HUES64 (cell line): ENCODE measurements around the gene DGUOK.

ENCODE experiments used
- H3K27ac ChIP-seq: 2 replicates; pipeline ENCODE4 v1.7.0; 2013; ENCODE audit warnings: low read depth, low read length, inconsistent platforms
- H3K27me3 ChIP-seq: 2 replicates; pipeline ENCODE4 v1.6.1; 2013; ENCODE audit warnings: mild to moderate bottlenecking, low read length; ENCODE audit not compliant: insufficient read depth
- H3K36me3 ChIP-seq: 2 replicates; pipeline ENCODE4 v1.6.1; 2013; ENCODE audit warnings: mild to moderate bottlenecking, low read length; ENCODE audit not compliant: insufficient read depth
- H3K4me1 ChIP-seq: 2 replicates; pipeline ENCODE4 v1.6.1; 2013; ENCODE audit warnings: mild to moderate bottlenecking, low read length, moderate library complexity; ENCODE audit not compliant: insufficient read depth
- H3K4me3 ChIP-seq: 2 replicates; pipeline ENCODE4 v1.5.1; 2013; ENCODE audit warnings: mild to moderate bottlenecking, low read length, moderate library complexity
- H3K9ac ChIP-seq: 2 replicates; pipeline ENCODE4 v1.6.1; 2013; ENCODE audit warnings: mild to moderate bottlenecking, low read depth, low read length
- H3K9me3 ChIP-seq: 2 replicates; pipeline ENCODE4 v1.6.1; 2013; ENCODE audit warnings: low read depth, low read length; ENCODE audit not compliant: insufficient read depth
- WGBS: fragments of 150-250, 120-280 bp; methylation state at CpG from one replicate; pipeline ENCODE4 v1.1.7; 2013; ENCODE audit warnings: missing lambda C conversion rate; 5-methylcytosine and 5-hydroxymethylcytosine counted together

The DGUOK gene

DNA sequence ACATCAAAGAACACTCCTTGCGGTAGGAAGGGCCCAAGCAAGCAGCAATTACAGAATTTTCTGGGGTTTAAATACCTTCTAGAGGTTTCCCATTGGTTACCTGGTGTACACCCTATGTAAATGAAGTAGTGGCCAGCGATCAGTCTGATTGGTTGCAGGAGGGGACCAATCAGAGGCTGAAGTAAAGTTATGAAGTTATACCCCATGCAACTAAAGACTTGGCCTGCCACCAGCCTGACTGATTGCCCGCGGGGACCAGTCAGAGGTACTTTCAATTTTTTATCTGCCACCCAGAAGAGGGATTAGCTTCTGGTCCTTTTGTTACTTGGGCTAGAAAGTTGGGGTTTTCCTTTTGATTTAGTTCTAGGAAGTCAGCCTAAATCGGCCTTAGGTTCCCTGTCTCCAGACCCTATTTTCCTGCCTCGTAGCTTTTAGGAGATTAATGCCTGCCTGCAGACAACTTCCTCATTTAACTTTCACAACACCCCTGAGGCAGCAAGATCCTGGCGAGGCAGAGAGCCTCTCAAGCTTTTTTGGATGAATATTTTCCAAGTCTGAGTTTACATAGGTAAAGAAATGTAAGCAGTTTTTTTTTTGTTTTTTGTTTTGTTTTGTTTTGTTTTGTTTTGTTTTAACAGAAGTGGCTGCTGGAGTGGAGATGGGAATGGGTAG is 1.5 kb upstream of the DGUOK start:
- H3K27me3 ChIP-seq, result no peaks in the 10 kb centered on the region
- H3K9me3 ChIP-seq, result no peaks in the 10 kb centered on the region
- no peak overlapping the region for H3K4me3 ChIP-seq
- no peak overlapping the region for H3K9ac ChIP-seq
- no peak overlapping the region for H3K27ac ChIP-seq
- no peaks in the 10 kb centered on the region for H3K36me3 ChIP-seq
- H3K4me1 ChIP-seq, result peaks cover 15% of the 10 kb centered on the region
- WGBS, result 92% methylated on average over 7 of the region's 7 CpGs

DNA sequence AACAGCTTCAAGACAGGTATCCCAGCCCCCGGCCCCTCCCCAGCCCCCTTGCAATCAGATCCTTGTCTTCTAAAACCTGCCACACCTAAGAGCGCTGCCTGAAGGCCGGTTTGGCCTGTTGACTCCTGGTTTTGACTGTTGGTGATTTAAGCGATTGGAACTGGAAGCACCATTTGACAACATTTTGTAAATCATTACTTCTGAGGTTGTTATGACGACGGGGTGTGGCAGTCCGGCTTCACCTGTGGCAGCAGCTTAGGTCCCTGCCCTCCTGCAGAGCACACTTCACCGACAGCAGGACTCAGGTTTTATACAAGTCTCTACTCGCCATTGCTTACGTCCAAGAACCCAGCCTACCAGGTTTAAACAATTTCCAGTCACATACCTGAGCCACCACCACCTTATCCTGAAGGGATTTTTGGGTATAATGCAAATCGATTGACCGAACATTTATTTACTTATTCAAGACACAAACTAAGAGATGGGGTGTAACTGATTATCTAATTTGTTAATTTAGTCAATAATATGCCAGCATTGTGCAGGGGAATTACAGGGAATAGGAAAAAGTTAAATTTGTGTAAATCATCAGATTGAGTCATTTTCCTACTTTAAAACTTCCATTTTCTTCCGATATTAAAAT is 707 bp upstream of the DGUOK start:
- Histone ChIP-seq H3K4me1 (peaks cover 15% of the 10 kb centered on the region), H3K9me3 (no peaks in the 10 kb centered on the region), H3K36me3 (no peaks in the 10 kb centered on the region), H3K4me3 (peak overlapping the region; percentile 79), H3K27ac (peak overlapping the region; percentile 10; the same call in 1 of the 2 replicates), H3K27me3 (no peaks in the 10 kb centered on the region), H3K9ac (peak overlapping the region; percentile 90; the same call in 1 of the 2 replicates)
- 94% methylated on average over 10 of the region's 13 CpGs for WGBS

- Histone ChIP-seq H3K4me1 (peaks cover 12% of the 10 kb centered on the region), H3K4me3 (peak overlapping the region; percentile 79), H3K9me3 (no peaks in the 10 kb centered on the region), H3K27me3 (no peaks in the 10 kb centered on the region), H3K9ac (peak overlapping the region; percentile 90), H3K27ac (peak overlapping the region; percentile 90), H3K36me3 (peaks cover 2% of the 10 kb centered on the region)
- WGBS, result 16% methylated on average over 5 of the region's 6 CpGs
Measured at GRCh38 chr2:73927344-73927743, 664 bp downstream of the DGUOK start.

GRCh38 chr2:73928963-73929347 is 2.3 kb downstream of the DGUOK start:
- Histone ChIP-seq H3K27me3 (no peaks in the 10 kb centered on the region), H3K27ac (no peak overlapping the region), H3K9me3 (no peaks in the 10 kb centered on the region), H3K36me3 (peaks cover 15% of the 10 kb centered on the region), H3K9ac (no peak overlapping the region), H3K4me3 (no peak overlapping the region), H3K4me1 (peaks cover 12% of the 10 kb centered on the region)
- 93% methylated on average over 2 of the region's 2 CpGs for WGBS

- Histone ChIP-seq H3K9ac (no peak overlapping the region), H3K9me3 (no peaks in the 10 kb centered on the region), H3K36me3 (peaks cover 24% of the 10 kb centered on the region), H3K4me3 (no peak overlapping the region), H3K4me1 (peaks cover 12% of the 10 kb centered on the region), H3K27me3 (no peaks in the 10 kb centered on the region), H3K27ac (no peak overlapping the region)
- WGBS, result 98% methylated on average over 2 of the region's 2 CpGs
Measured at GRCh38 chr2:73930386-73930785, 3.7 kb downstream of the DGUOK start.

GRCh38 chr2:73931531-73932500 is 5.1 kb downstream of the DGUOK start:
- Histone ChIP-seq H3K27me3 (no peaks in the 10 kb centered on the region), H3K4me1 (peaks cover 6% of the 10 kb centered on the region), H3K36me3 (peaks cover 26% of the 10 kb centered on the region), H3K27ac (no peak overlapping the region), H3K9me3 (no peaks in the 10 kb centered on the region), H3K4me3 (no peak overlapping the region), H3K9ac (no peak overlapping the region)
- WGBS, result 97% methylated on average over 7 of the region's 7 CpGs

GRCh38 chr2:73933194-73933593 is 6.5 kb downstream of the DGUOK start:
- Histone ChIP-seq H3K9ac (no peak overlapping the region), H3K4me3 (no peak overlapping the region), H3K27me3 (no peaks in the 10 kb centered on the region), H3K36me3 (peaks cover 30% of the 10 kb centered on the region), H3K9me3 (no peaks in the 10 kb centered on the region), H3K27ac (no peak overlapping the region), H3K4me1 (no peaks in the 10 kb centered on the region; the same call in 1 of the 2 replicates)
- 93% methylated on average over 3 of the region's 3 CpGs for whole genome bisulfite sequencing

DNA sequence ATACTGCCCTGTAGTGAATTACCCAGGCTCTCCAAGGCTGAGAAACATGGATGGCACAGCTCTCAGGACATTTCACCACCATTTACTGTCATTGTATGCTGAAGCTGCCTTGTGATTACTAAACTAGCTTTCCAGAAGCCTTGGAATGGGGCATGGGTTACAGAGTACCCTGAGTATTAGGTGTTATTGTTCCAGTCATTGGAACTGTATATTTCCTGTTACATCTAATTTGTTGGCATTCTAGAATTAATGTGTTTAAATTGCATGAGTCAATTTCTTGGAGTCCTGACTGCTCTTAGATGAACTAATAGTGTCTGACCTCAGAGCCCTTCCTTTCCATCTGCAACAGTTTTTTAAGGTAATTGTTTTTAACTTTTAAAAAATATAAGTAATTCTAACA is 9.0 kb downstream of the DGUOK start:
- H3K36me3 ChIP-seq, result peaks cover 47% of the 10 kb centered on the region
- no peak overlapping the region for H3K9ac ChIP-seq
- H3K27ac ChIP-seq, result no peak overlapping the region
- no peaks in the 10 kb centered on the region for H3K4me1 ChIP-seq
- H3K4me3 ChIP-seq, result no peak overlapping the region
- H3K27me3 ChIP-seq, result no peaks in the 10 kb centered on the region
- H3K9me3 ChIP-seq, result no peaks in the 10 kb centered on the region

- Histone ChIP-seq H3K27ac (no peak overlapping the region), H3K36me3 (peaks cover 58% of the 10 kb centered on the region), H3K27me3 (no peaks in the 10 kb centered on the region), H3K9me3 (no peaks in the 10 kb centered on the region), H3K9ac (no peak overlapping the region), H3K4me1 (no peaks in the 10 kb centered on the region), H3K4me3 (no peak overlapping the region)
- WGBS, result 92% methylated on average over 4 of the region's 4 CpGs
Measured at GRCh38 chr2:73937103-73937885, 10.6 kb downstream of the DGUOK start.

DNA sequence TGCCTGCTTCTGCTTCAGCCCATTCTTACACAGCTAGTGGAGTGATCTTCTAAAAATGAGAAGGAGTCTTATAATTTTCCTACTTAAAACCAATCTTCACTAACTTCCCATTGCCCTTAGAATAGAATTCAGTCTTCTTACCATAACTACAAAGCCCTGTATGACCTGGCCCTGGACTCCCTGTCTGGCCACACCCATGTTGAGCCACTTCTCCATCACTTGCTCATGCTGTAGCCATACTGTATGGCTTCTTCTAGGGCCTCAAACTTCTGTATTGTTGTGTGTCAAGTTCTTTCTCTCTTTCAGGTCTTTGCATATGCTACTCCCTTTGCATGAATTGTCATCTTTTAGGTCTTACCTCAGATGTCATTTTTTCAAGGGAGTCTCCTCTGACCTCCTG is 11.2 kb downstream of the DGUOK start:
- Histone ChIP-seq H3K4me1 (no peaks in the 10 kb centered on the region), H3K9ac (no peak overlapping the region), H3K27me3 (no peaks in the 10 kb centered on the region), H3K27ac (no peak overlapping the region), H3K4me3 (no peak overlapping the region), H3K9me3 (no peaks in the 10 kb centered on the region), H3K36me3 (peaks cover 58% of the 10 kb centered on the region)
